Astrocyte of the cerebellum (primary cell): ENCODE data around the gene HAND1.

Source experiments
- DNase-seq: peaks from one replicate; pipeline ENCODE4 v3.0.0-alpha.2; 2011; ENCODE audit warnings: low read depth
- H3K4me3 ChIP-seq: 2 replicates; pipeline ENCODE4 v1.5.1; 2011; ENCODE audit warnings: mild to moderate bottlenecking, low read depth, low read length, moderate library complexity
- CTCF ChIP-seq: IDR thresholded peaks from 2 replicates; pipeline ENCODE4 v1.5.1; 2012; ENCODE audit warnings: low read length, low read depth, moderate library complexity, mild to moderate bottlenecking; ENCODE audit errors: missing control alignments
- in situ Hi-C: cut with HindIII; loops from 2 replicates; pipeline ENCODE4 v1.10.0; 2017; ENCODE audit warnings: low sequenced_read_pairs

The HAND1 gene

GRCh38 chr5:154478224-154478565, at the start of gene HAND1:
Gene HAND1 (minus strand): TSS chr5:154478227. CDS start chr5:154478008, 219 bp downstream.
- H3K4me3 ChIP-seq = no peak within 1 kb of the TSS
- TF ChIP-seq CTCF = no peak
- DNase-seq = no peak
- in situ Hi-C loops = loop anchor here (5.0 kb wide), 1 partner anchor 129 kb away; no protein-coding TSS in a partner anchor

- TF ChIP-seq CTCF = no peak
- no peak overlapping the region for H3K4me3 ChIP-seq
- in situ Hi-C loops = no loop called here
- DNase-seq = no peak
Measured at GRCh38 chr5:154526231-154527226, 48.5 kb upstream of the HAND1 start.

GRCh38 chr5:154524859-154525258, 46.8 kb upstream of the HAND1 start:
- DNase-seq = no peak
- in situ Hi-C loops = no loop called here
- no peak overlapping the region for H3K4me3 ChIP-seq
- no peak for TF ChIP-seq CTCF

GRCh38 chr5:154524181-154524580, 46.2 kb upstream of the HAND1 start:
- in situ Hi-C loops = no loop called here

GRCh38 chr5:154523709-154524108, 45.7 kb upstream of the HAND1 start:
- no peak overlapping the region for H3K4me3 ChIP-seq
- no peak for TF ChIP-seq CTCF
- in situ Hi-C loops = no loop called here
- DNase-seq = no peak

More at GRCh38 chr5:154524181-154524580, 46.2 kb upstream of the HAND1 start:
- DNase-seq = no peak
- TF ChIP-seq CTCF = no peak
- no peak overlapping the region for H3K4me3 ChIP-seq

GRCh38 chr5:154523104-154523503, 45.1 kb upstream of the HAND1 start:
- in situ Hi-C loops = no loop called here
- DNase-seq = no peak
- no peak overlapping the region for H3K4me3 ChIP-seq
- TF ChIP-seq CTCF = no peak
